ENCODE data around the gene RPL18A. TPM values are rescaled to one million over a fixed set of nuclear protein-coding genes. Genes with fewer than 3 reads are reported as not detected.

The RPL18A gene
- 1,000 to 10,000 TPM; 4,001 to 4,060 (median 4,048) TPM for total RNA-seq

- peaks cover 41% of the 10 kb centered on the region for H3K36me3 Mint-ChIP-seq (ENCODE audit: insufficient read depth)
- no peaks in the 10 kb centered on the region for H3K27me3 Mint-ChIP-seq (ENCODE audit: low read depth)
- H3K4me1 Mint-ChIP-seq (ENCODE audit: low read depth) = peaks cover 33% of the 10 kb centered on the region
- DNase-seq = peak; percentile 98
- ATAC-seq = peak; percentile 86 to 88
- no peaks in the 10 kb centered on the region for H3K9me3 Mint-ChIP-seq
- H3K4me3 Mint-ChIP-seq = peak within 1 kb of the TSS; percentile 99
Observed at GRCh38 chr19:17859533-17860330, at the start of gene RPL18A. TSS of gene RPL18A (plus strand) at chr19:17859910. CDS start at chr19:17859957, 47 bp downstream.

- ATAC-seq = no peak
- H3K9me3 Mint-ChIP-seq = no peaks in the 10 kb centered on the region
- no peaks in the 10 kb centered on the region for H3K36me3 Mint-ChIP-seq (ENCODE audit: insufficient read depth)
- peaks cover 9% of the 10 kb centered on the region for H3K4me1 Mint-ChIP-seq (ENCODE audit: low read depth)
- H3K27me3 Mint-ChIP-seq (ENCODE audit: low read depth) = no peaks in the 10 kb centered on the region
- no peak overlapping the region for H3K4me3 Mint-ChIP-seq
- DNase-seq = no peak
Observed at GRCh38 chr19:17811103-17811502, 48.6 kb upstream of the RPL18A start.

- no peaks in the 10 kb centered on the region for H3K9me3 Mint-ChIP-seq
- peaks cover 6% of the 10 kb centered on the region for H3K4me1 Mint-ChIP-seq (ENCODE audit: low read depth)
- H3K36me3 Mint-ChIP-seq (ENCODE audit: insufficient read depth) = peaks cover 2% of the 10 kb centered on the region
- DNase-seq = no peak
- no peak for ATAC-seq
- no peak overlapping the region for H3K4me3 Mint-ChIP-seq
- H3K27me3 Mint-ChIP-seq (ENCODE audit: low read depth) = no peaks in the 10 kb centered on the region
Observed at GRCh38 chr19:17811681-17812080, 48.0 kb upstream of the RPL18A start.

GRCh38 chr19:17812099-17812498 is 47.6 kb upstream of the RPL18A start:
- ATAC-seq (no peak), DNase-seq (no peak)
- no peaks in the 10 kb centered on the region for H3K9me3 Mint-ChIP-seq
- no peak overlapping the region for H3K4me3 Mint-ChIP-seq
- H3K27me3 Mint-ChIP-seq (ENCODE audit: low read depth) = no peaks in the 10 kb centered on the region
- peaks cover 6% of the 10 kb centered on the region for H3K4me1 Mint-ChIP-seq (ENCODE audit: low read depth)
- H3K36me3 Mint-ChIP-seq (ENCODE audit: insufficient read depth) = peaks cover 2% of the 10 kb centered on the region

- Mint-ChIP-seq H3K27me3 (ENCODE audit: low read depth) (no peaks in the 10 kb centered on the region), H3K9me3 (no peaks in the 10 kb centered on the region), H3K4me1 (ENCODE audit: low read depth) (no peaks in the 10 kb centered on the region), H3K4me3 (no peak overlapping the region), H3K36me3 (ENCODE audit: insufficient read depth) (peaks cover 2% of the 10 kb centered on the region)
- DNase-seq (no peak), ATAC-seq (no peak)
Observed at GRCh38 chr19:17817668-17818363, 41.9 kb upstream of the RPL18A start.

GRCh38 chr19:17821190-17821589 is 38.5 kb upstream of the RPL18A start, which contains the start of gene INSL3:
TSS of gene INSL3 (minus strand) at chr19:17821519. CDS start at chr19:17821506, 13 bp downstream.
- ATAC-seq (peak in 1 of 2 donors; percentile 32), DNase-seq (no peak)
- Mint-ChIP-seq H3K9me3 (no peaks in the 10 kb centered on the region), H3K36me3 (ENCODE audit: insufficient read depth) (peaks cover 5% of the 10 kb centered on the region), H3K4me3 (no peak within 1 kb of the TSS), H3K4me1 (ENCODE audit: low read depth) (no peaks in the 10 kb centered on the region), H3K27me3 (ENCODE audit: low read depth) (no peaks in the 10 kb centered on the region)

- DNase-seq (no peak), ATAC-seq (no peak)
- H3K4me1 Mint-ChIP-seq (ENCODE audit: low read depth) = no peaks in the 10 kb centered on the region
- H3K4me3 Mint-ChIP-seq = no peak overlapping the region
- no peaks in the 10 kb centered on the region for H3K9me3 Mint-ChIP-seq
- H3K27me3 Mint-ChIP-seq (ENCODE audit: low read depth) = no peaks in the 10 kb centered on the region
- H3K36me3 Mint-ChIP-seq (ENCODE audit: insufficient read depth) = peaks cover 13% of the 10 kb centered on the region
Observed at GRCh38 chr19:17824339-17824738, 35.4 kb upstream of the RPL18A start.

- no peak overlapping the region for H3K4me3 Mint-ChIP-seq
- ATAC-seq (no peak), DNase-seq (no peak)
- no peaks in the 10 kb centered on the region for H3K9me3 Mint-ChIP-seq
- no peaks in the 10 kb centered on the region for H3K4me1 Mint-ChIP-seq (ENCODE audit: low read depth)
- H3K27me3 Mint-ChIP-seq (ENCODE audit: low read depth) = no peaks in the 10 kb centered on the region
- peaks cover 24% of the 10 kb centered on the region for H3K36me3 Mint-ChIP-seq (ENCODE audit: insufficient read depth)
Observed at GRCh38 chr19:17826508-17827056, 33.1 kb upstream of the RPL18A start.

- Mint-ChIP-seq H3K9me3 (no peaks in the 10 kb centered on the region), H3K4me3 (no peak overlapping the region), H3K4me1 (ENCODE audit: low read depth) (no peaks in the 10 kb centered on the region), H3K27me3 (ENCODE audit: low read depth) (no peaks in the 10 kb centered on the region), H3K36me3 (ENCODE audit: insufficient read depth) (peaks cover 41% of the 10 kb centered on the region)
- DNase-seq = no peak
- ATAC-seq = no peak
Observed at GRCh38 chr19:17829855-17830566, 29.7 kb upstream of the RPL18A start.

- Mint-ChIP-seq H3K27me3 (ENCODE audit: low read depth) (no peaks in the 10 kb centered on the region), H3K4me1 (ENCODE audit: low read depth) (peaks cover 4% of the 10 kb centered on the region), H3K4me3 (no peak overlapping the region), H3K9me3 (no peaks in the 10 kb centered on the region), H3K36me3 (ENCODE audit: insufficient read depth) (peaks cover 46% of the 10 kb centered on the region)
- DNase-seq (no peak), ATAC-seq (peak; percentile 84 to 88)
Observed at GRCh38 chr19:17830567-17831418, 28.9 kb upstream of the RPL18A start.

GRCh38 chr19:17831419-17831888 is 28.3 kb upstream of the RPL18A start:
- ATAC-seq = no peak
- H3K4me3 Mint-ChIP-seq = no peak overlapping the region
- peaks cover 9% of the 10 kb centered on the region for H3K4me1 Mint-ChIP-seq (ENCODE audit: low read depth)
- H3K9me3 Mint-ChIP-seq = no peaks in the 10 kb centered on the region
- no peaks in the 10 kb centered on the region for H3K27me3 Mint-ChIP-seq (ENCODE audit: low read depth)
- no peak for DNase-seq
- H3K36me3 Mint-ChIP-seq (ENCODE audit: insufficient read depth) = peaks cover 47% of the 10 kb centered on the region

GRCh38 chr19:17832443-17833208 is 27.1 kb upstream of the RPL18A start:
- Mint-ChIP-seq H3K9me3 (no peaks in the 10 kb centered on the region), H3K4me3 (no peak overlapping the region), H3K4me1 (ENCODE audit: low read depth) (peaks cover 12% of the 10 kb centered on the region), H3K27me3 (ENCODE audit: low read depth) (no peaks in the 10 kb centered on the region), H3K36me3 (ENCODE audit: insufficient read depth) (peaks cover 48% of the 10 kb centered on the region)
- DNase-seq (no peak), ATAC-seq (no peak)

Measured in activated T-cell treated with anti-CD3 and anti-CD28 coated beads, Interleukin-2, amount 50 U/mL, for 4 hours (primary cell).